GM18867 (cell line): ENCODE data around the gene MSI1.

ENCODE experiments used
- ATAC-seq: cut with Tn5 transposase; IDR thresholded peaks from one replicate; pipeline ENCODE4 v1.9.1; 2021; ENCODE audit warnings: mild to moderate bottlenecking, moderate library complexity; ENCODE audit not compliant: unreplicated experiment

MSI1 gene

GRCh38 chr12:120377611-120378010 lies 8.6 kb upstream of the MSI1 start:
- ATAC-seq = no peak

DNA sequence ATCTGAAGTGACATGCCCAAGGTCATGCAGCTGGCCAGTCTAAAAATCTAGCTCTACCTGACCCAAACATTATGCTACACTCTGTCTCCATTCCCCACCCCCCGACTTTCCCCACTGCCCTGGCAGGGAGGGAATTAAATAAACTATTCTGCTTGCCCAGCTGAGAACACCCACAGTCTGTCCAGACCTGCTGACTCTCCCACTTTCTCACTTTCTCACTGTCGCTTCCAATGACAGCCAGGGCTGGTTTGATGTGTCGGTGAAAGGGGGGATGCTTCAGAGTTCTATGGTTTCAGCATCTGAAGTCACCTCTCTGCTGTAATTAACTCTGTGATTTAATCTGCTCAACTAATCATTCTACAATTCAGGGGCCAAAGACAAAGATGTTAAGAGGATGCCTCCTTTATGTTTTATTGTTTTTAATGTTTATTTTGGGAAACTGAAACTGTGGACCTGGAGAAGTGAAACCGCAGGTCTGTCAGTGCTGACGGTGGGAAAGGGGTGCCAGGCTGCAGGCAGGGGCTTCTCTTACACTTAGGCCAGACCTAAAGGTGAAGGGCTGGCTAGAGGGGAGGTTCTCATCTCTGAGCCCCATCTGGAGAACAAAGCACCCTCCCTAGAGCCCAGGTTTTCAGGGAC lies 8.1 kb upstream of the MSI1 start:
- no peak for ATAC-seq

DNA sequence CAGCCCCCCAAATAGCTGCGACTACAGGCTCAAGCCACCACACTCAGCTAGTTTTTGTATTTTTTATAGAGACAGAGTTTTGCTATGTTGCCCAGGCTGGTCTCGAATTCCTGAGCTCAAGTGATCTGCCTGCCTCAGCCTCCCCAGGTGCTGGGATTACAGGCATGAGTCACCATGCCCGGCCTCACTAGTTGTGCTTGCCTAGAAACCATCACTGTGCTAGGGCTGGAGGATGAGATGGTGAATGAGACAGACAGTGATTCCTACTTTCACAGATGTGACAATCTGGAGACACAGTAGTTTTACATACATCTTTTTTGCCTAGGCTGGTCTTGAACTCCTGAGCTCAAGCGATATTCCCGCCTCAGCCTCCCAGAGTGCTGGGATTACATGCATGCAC lies 7.5 kb upstream of the MSI1 start:
- ATAC-seq = no peak

DNA sequence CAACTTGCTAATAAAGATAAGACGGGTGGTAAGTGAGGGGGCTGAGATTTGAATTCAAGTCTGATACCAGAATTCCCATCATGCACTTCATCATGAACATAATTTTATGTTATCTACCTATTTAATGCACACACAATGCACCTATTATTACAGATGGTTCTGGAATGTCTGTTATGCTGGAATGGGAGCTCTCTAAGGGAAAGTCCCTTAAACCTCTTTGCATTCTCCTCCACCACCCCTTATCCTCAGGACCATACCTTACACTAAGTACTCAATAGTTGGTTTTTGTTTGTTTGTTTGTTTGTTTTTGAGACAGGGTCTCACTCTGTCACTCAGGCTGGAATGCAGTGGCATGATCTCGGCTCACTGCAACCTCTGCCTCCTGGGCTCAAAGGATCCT lies 7.0 kb upstream of the MSI1 start:
- no peak for ATAC-seq

DNA sequence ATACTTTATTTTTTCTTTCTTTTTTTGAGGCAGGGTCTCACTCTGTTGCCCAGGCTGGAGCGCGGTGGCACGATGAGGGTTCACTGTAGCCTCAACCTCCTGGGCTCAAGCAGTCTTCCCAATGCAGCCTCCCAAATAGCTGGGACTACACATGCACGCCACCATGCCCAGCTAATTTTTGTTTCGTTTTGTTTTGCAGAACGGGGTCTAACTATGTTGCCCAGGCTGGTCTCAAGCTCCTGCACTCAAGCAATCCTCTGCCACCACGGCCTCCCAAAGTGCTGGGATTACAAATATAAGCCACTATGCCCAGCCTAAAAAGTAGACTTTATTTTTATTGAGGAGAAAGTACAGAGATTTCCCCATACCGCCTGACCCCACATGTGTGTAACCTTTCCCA lies 4.7 kb upstream of the MSI1 start:
- ATAC-seq = no peak

DNA sequence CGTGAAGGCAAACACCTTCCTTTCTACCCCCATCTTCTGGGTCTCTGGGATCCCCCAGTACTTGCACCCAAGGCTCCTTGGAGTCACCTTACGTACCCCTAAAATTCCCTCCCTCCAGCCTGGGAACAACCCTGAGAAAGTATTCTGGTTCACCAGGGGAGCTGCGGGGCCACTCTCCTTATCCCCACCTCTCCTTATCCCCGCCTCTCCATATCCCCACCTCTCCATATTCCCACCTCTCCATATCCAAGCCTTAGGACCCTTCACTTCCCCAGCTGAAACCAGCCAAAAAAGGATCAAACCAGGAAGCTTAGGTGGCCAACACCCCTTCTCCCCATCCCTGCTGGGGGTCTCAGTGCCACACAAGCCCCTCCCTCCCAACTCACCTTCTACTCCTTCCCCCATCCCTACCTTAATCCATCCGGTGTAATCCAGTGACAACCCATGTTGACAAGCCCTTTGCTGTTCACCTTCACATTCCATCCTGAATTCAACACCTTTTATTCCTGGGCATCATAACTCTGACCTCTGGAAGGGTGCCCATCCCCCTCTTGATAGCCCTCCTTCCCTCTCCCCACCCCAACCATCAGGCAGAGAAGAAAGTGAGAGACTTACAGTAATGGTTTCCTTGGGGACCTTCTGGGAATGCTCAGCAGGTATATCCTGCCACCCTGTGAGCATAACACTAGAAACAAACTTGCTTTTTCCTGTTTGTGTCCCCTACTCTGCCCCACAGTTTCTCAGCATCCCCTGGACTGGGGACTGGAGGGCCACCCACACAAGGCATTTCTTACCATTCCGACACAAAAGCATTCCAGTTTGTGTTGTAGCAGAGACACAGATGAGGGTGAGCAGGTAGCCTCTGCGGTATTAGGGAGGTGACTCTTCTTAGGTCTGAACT lies 1.6 kb upstream of the MSI1 start:
- no peak for ATAC-seq

DNA sequence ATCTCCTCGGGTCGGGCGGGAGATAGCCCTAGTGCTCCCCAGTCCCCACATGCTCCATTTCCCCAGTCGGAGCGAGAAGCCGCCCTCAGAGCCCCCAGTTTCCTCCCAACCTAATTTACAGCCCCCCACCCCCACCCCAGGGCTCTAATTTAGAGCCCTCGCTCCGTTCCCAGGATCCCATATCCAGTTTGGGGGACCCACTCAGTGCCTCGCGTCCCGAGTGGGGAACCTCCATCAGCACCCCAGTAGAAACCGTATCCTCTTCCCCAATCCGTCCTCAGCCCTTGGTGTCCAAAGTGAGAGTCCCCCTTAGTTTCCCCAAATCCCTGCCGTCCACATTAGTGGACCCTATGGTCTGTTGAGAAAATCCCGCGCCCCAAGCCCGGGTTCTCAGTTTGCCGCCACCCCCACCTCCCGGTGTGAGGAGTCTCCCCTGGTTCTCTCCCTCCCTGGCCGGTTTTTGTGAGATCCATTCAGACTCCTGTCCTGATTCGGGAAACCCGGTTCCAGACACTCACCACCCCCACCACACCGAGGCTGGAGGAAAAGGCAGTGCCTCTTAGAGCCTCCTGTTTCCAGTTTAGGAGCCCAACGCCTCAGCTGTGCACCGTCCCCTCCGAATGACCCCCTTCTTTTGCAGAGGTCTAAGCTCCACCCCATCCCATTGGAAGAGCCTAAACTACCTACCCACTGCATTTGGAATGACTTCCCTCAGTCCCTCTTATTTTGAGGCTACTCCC lies 809 bp upstream of the MSI1 start:
- ATAC-seq = no peak

- ATAC-seq = no peak
These were observed 808 bp downstream of the MSI1 start for GRCh38 chr12:120367924-120368788.

GRCh38 chr12:120367233-120367923 lies 1.6 kb downstream of the MSI1 start:
- ATAC-seq = no peak

DNA sequence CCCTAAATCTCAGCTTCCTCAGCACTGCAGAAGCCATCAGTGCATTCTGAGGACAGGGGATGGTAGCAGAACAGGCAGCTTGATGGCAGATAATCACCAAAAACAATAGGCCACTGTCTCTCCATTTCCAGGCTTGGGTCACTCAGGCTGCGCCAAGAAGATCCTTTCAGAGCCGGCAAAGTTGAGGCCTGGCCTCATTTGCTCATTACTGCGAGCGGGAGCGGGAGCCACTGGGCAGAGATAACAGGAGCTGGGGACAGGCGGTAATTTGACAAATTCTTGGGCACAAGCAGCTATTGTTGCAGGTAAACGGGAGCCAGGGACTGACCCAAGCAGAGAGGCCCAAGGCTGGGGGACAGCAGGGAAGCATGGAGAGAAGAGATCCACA lies 2.1 kb downstream of the MSI1 start:
- no peak for ATAC-seq

- no peak for ATAC-seq
These were observed 2.6 kb downstream of the MSI1 start for GRCh38 chr12:120366341-120366705.

GRCh38 chr12:120365675-120366340 lies 3.2 kb downstream of the MSI1 start:
- ATAC-seq = no peak

GRCh38 chr12:120364487-120364886 lies 4.5 kb downstream of the MSI1 start:
- no peak for ATAC-seq

DNA sequence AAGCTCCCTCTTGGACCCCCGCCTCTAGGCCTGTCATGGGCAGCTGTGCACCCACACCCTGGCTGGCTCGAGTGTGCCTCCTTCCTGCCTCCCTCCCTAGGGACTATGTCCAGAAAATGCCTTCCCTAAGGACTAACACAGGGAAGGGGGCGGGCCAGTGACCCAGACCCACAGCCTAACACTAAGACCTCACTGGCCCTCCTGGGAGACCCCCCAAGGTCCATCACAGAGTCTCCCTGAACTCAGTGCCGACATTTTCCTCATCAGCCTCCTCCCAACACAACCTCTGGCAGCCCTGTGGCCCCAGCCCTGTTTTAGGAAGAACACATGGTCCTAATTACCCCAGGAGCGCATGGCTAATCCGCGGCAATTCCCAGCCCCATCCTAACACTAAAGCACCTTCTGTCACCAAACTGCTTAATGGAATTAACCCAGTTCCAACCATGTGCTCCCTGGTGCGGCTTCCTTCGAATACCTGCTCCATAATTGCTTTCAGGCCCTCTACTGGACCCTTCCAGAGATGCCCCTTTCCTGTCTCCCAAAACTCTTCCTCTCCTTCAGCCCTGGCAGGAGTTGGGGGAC lies 5.6 kb downstream of the MSI1 start:
- no peak for ATAC-seq

GRCh38 chr12:120362516-120363273 lies 6.3 kb downstream of the MSI1 start:
- no peak for ATAC-seq

GRCh38 chr12:120361506-120362208 lies 7.3 kb downstream of the MSI1 start:
- no peak for ATAC-seq

- no peak for ATAC-seq
These were observed 9.8 kb downstream of the MSI1 start for GRCh38 chr12:120359128-120359527.
